ENCODE measurements around the gene RBM34.
"Not testable (repeated sequence)": the region's sequence is repeated elsewhere in the genome, so short reads cannot be mapped to it uniquely, and the experiment has no call there.

The RBM34 gene

DNA sequence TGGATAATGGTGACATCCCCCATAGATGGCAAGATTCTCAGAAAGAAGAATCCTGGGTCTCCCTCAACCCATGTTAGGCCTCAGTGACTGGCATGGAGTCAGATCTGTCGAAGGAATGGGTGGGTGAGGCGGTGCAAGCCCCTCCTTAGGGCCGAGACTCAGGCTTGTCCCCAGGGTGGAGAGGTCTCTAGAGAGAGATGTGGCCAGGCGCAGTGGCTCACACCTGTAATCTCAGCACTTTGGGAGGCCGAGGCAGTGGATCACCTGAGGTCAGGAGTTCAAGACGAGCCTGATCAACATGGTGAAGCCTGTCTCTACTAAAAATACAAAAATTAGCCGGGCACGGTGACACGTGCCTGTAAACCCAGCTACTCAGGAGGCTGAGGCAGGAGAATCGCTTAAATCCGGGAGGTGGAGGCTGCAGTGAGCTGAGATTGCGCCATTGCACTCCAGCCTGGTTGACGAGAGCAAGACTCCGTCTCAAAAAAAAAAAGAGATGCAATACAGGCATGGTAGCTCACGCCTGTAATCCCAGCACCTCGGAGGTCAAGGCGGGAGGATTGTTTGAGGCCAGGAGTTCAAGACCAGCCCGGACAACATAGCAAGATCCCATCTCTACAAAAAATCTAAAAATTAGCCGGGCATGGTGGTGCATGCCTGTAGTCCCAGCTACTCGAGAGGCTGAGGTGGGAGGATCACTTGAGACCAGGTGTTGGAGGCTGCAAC lies 69.6 kb downstream of the RBM34 start:
- not testable (repeated sequence) for DNase-seq

DNA sequence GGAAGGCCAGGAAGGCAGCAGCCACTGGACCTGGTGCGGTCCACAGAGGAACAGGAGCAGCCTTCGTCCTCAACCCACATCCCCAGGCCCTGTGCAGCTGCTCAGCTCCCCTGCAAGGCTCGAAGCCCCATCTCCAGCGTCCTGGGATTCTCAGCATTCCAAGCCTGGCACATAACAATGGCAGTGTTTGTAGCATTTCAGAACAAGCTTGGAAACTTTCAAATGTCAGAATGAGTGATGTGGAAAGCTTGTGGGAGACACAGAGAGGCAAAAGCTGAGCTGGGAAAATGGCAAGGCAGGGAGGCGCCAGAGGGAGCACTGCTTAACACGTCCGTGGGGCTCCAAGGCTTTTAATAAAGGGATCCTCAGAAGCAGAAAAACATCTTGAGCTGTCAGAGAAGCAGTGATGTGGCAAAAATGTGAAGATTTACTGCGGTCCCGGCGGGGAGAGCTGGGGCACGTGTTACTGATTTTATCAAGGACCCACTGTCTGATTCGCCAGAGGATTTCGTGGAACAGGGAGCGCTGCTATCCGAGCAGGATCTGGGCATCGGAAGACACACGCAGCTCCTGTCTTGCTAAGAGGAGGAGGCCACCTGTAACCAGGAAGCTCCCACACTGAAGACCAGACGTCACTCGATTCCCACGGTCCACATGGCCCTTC lies 70.5 kb downstream of the RBM34 start:
- DNase-seq: no peak

DNA sequence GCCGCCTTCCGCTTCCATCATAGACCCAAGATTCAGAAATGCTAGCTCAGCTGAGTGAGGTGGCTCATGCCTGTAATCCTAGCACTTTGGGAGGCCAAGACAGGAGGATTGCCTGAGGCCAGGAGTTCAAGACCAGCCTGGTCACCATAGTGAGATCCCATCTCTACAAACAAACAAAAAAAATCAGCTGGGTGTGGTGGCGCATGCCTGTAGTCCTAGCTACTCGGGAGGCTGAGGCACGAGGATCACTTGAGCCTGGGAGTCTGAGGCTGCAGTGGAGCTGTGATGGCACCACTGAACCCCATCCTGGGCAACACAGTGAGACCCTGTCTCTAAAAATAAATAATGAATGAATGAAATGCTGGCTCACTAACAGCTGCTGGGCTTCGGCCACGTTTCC lies 72.1 kb downstream of the RBM34 start:
- DNase-seq: no peak

DNA sequence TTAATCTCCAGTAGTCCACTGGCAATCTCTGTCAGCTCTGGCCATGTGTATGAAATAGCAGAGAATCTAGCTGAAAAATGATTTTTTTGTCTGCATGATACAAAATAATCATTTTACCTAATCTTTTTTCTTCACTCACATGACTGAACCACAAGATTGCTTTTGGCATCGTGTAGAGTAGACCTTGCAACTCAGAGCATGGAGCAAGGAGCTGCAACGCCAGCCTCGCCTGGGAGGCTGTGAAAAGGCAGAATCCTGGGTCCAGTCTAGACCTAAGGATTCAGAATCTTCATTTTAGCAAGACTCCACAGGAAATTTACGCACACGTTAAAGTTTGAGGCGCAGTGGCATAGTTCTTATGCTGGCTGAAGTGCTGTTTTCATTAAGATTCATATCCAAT lies 72.6 kb downstream of the RBM34 start:
- no peak for DNase-seq

DNA sequence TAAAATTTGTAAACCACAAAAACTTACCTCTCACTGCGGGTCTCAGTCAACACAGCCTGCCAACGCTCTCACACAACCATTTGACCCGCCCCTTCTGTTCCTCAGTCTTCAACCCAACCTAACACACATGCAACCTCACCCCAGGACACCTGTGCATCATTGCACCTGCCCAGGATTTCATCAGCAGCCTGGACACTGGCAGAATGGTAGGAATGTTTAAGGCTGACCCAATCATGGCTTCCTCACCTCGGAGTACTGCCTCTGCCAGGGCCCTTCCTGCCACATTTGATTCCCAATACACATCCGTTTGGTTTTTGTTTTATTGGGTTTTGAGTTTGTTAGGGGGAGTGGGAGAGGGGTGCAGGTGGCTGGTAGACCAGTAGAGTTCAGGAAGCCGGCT lies 73.1 kb downstream of the RBM34 start:
- DNase-seq: no peak

DNA sequence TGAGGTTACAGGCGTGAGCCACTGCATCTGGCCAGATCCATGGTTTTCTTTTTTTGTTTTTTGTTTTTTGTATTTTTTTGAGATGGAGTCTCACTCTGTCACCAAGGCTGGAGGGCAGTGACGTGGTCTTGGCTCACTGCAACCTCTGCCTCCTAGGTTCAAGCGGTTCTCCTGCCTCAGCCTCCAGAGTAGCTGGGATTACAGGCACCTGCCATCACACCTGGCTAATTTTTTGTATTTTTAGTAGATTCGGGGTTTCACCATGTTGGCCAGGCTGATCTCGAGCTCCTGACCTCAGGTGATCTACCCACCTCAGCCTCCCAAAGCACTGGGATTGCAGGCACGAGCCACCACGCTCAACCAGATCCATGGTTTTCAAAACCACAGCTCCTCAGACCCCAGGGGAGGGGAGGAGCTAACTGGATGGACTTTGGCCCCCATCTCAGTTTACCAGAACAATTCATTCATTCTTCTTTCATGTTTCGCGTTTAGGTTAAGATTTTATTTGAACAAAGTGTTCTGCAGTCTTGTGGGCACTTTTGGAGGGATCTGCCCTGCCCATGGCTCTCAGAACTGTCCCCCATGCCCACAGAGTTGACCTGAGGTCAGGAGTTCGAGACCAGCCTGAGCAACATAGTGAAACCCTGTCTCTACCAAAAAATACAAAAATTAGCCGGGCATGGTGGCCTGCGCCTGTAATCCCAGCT lies 75.5 kb downstream of the RBM34 start:
- DNase-seq: not testable (repeated sequence)
